HepG2 (cell line): Measurements from ENCODE around the gene TMEM256. TPM values are rescaled to one million over a fixed set of nuclear protein-coding genes. Genes with fewer than 3 reads are reported as not detected.

Source experiments
- ARNT2 ChIP-seq: sonication (generic); formaldehyde crosslinking; IDR thresholded peaks from 2 replicates; pipeline ENCODE4 v1.8.0; 2022; ENCODE audit warnings: mild to moderate bottlenecking, low read depth, missing genetic modification reagents, moderate library complexity
- ERF ChIP-seq: IDR thresholded peaks from 2 replicates; pipeline ENCODE4 v1.6.1; 2018; ENCODE audit warnings: missing biosample characterization, missing genetic modification reagents
- KDM6A ChIP-seq: IDR thresholded peaks from 2 replicates; pipeline ENCODE4 v1.6.1; 2016; ENCODE audit warnings: low read depth
- KLF6 ChIP-seq: IDR thresholded peaks from 2 replicates; pipeline ENCODE4 v1.8.0; 2016; ENCODE audit warnings: missing biosample characterization, missing genetic modification reagents
- RFXAP ChIP-seq: sonication (generic); formaldehyde crosslinking; IDR thresholded peaks from 2 replicates; pipeline ENCODE4 v1.4.0; 2020; ENCODE audit warnings: missing genetic modification reagents, borderline replicate concordance
- SMC3 ChIP-seq: IDR thresholded peaks from 2 replicates; pipeline ENCODE4 v1.6.1; 2011; ENCODE audit warnings: low read length, improper control_type of control experiment
- TAF15 ChIP-seq: fragments of 200-400 bp; formaldehyde crosslinking; IDR thresholded peaks from one replicate; pipeline ENCODE4 v1.6.1; 2018; ENCODE audit warnings: mild to moderate bottlenecking, low read depth, low read length; ENCODE audit not compliant: poor library complexity, severe bottlenecking
- ZNF329 ChIP-seq: sonication (generic); formaldehyde crosslinking; IDR thresholded peaks from 2 replicates; pipeline ENCODE4 v1.9.0; 2021; ENCODE audit warnings: low read depth, mild to moderate bottlenecking, missing genetic modification reagents
- ZNF670 ChIP-seq: sonication (generic); formaldehyde crosslinking; IDR thresholded peaks from 2 replicates; pipeline ENCODE4 v1.8.0; 2022; ENCODE audit warnings: mild to moderate bottlenecking, missing genetic modification reagents, borderline replicate concordance
- ZNF878 ChIP-seq: sonication (generic); formaldehyde crosslinking; IDR thresholded peaks from 2 replicates; pipeline ENCODE4 v1.8.1; 2023; ENCODE audit warnings: mild to moderate bottlenecking, missing genetic modification reagents, moderate library complexity
- ZNF883 ChIP-seq: sonication (generic); formaldehyde crosslinking; IDR thresholded peaks from 2 replicates; pipeline ENCODE4 v1.5.1; 2020; ENCODE audit warnings: mild to moderate bottlenecking, missing genetic modification reagents; ENCODE audit errors: not compliant biosample characterization
- polyA plus RNA-seq, 8 experiments: library from polyadenylated mRNA; depleted of rRNA in 3 of 8; stranded (reverse) in 7 of 8; unstranded in 1 of 8; fragments of >200 nt; fragmentation: Illumina TruSeq in 4 of 8; extraction: Trizol in 4 of 8; gene quantifications; 2 replicates each; pipeline versions ENCODE4 v1.2.1 to v1.2.3, GENCODE V29; 2011 to 2016; ENCODE audit warnings: low read depth in 4 of 8, missing spikeins in 1 of 8, mixed read lengths in 1 of 8; ENCODE audit not compliant: insufficient read depth in 1 of 8
- total RNA-seq, 5 experiments: library from RNA; depleted of rRNA; stranded (reverse); fragments of >200 nt; fragmentation: Illumina TruSeq; extraction: Trizol; gene quantifications; 2 replicates each; pipeline ENCODE4 v1.2.3, GENCODE V29; 2016; ENCODE audit warnings: low read depth in 1 of 5
- TF ChIP-seq, protein P1 (sequence below): sonication (generic); formaldehyde crosslinking; IDR thresholded peaks from 2 replicates; pipeline ENCODE4 v1.9.0; 2021; ENCODE audit warnings: missing genetic modification reagents, mild to moderate bottlenecking, borderline replicate concordance
- TF ChIP-seq, protein P2 (sequence below): sonication (generic); formaldehyde crosslinking; IDR thresholded peaks from 2 replicates; pipeline ENCODE4 v1.8.0; 2022; ENCODE audit warnings: mild to moderate bottlenecking, missing genetic modification reagents; ENCODE audit not compliant: insufficient replicate concordance
- TF ChIP-seq, protein P3 (sequence below): sonication (generic); formaldehyde crosslinking; IDR thresholded peaks from 2 replicates; pipeline ENCODE4 v1.8.0; 2022; ENCODE audit warnings: mild to moderate bottlenecking, missing genetic modification reagents, borderline replicate concordance
- TF ChIP-seq, protein P4 (sequence below): sonication (generic); formaldehyde crosslinking; IDR thresholded peaks from 2 replicates; pipeline ENCODE4 v1.4.0; 2020; ENCODE audit warnings: missing genetic modification reagents; ENCODE audit errors: not compliant biosample characterization
- TF ChIP-seq, protein P5 (sequence below): sonication (generic); formaldehyde crosslinking; IDR thresholded peaks from 2 replicates; pipeline ENCODE4 v1.4.0; 2020; ENCODE audit warnings: missing genetic modification reagents

Gene TMEM256
- total and polyA plus RNA-seq, 2 of the 13 experiments (the other 11 are each of a cell fraction or from before 2014, with no cell fraction given): 231 to 252 TPM

DNA sequence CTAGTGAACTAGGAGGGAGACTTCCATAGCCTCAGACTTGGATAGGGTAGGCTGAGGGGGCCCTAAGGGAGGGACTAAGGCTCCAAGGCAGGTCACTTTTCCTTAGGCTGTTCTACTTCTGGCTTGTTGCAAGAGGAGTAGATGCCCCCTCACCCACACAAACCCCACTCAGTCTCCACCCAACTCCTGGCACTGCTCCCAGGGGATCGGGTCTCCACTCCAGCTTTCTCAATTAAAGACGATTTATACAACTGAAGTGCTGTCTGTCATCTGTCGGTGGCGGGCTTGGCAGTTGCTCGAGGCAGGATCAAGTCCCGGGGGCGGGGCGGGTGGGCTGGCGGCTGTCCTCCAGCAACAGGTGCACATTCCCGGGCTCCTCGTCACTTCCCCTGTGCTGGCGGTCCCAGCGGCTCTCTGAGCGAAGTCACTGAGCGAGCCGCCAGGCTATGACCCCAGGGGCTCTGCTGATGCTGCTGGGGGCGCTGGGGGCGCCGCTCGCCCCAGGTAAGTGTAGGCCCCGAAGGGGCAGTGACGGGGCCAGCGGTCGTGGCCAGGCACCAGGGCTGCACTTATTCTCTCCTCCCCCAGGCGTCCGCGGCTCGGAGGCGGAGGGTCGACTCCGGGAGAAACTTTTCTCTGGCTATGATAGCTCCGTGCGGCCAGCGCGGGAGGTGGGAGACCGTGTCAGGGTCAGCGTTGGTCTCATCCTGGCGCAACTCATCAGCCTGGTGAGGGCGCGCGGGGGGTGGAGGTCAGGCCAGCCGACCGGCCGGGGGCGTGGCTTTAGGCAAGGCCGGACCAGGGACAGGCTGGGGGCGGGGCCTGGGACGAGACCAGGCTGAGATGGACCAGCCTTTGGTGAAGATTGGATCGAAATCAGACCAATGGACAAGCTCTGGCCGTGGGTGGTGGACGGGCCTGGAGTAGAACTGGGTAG is 41.1 kb upstream of the TMEM256 start, which contains the start of gene CHRNB1 (continued):
- TF ChIP-seq, protein P1, sequence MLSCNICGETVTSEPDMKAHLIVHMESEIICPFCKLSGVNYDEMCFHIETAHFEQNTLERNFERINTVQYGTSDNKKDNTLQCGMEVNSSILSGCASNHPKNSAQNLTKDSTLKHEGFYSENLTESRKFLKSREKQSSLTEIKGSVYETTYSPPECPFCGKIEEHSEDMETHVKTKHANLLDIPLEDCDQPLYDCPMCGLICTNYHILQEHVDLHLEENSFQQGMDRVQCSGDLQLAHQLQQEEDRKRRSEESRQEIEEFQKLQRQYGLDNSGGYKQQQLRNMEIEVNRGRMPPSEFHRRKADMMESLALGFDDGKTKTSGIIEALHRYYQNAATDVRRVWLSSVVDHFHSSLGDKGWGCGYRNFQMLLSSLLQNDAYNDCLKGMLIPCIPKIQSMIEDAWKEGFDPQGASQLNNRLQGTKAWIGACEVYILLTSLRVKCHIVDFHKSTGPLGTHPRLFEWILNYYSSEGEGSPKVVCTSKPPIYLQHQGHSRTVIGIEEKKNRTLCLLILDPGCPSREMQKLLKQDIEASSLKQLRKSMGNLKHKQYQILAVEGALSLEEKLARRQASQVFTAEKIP (CRISPR knock-in tag): no peak
- TF ChIP-seq ZNF329 (no peak), ERF (CRISPR knock-in tag) (no peak), ARNT2 (0 out of 2 replicates have a peak, but pooled peaks have one; percentile 29), RFXAP (no peak), SMC3 (no peak), TAF15 (no peak), ZNF670 (CRISPR knock-in tag) (peak; percentile 42; the same call in 1 of the 2 replicates), KLF6 (CRISPR knock-in tag) (0 out of 2 replicates have a peak, but pooled peaks have one; percentile 58), ZNF878 (no peak), ZNF883 (CRISPR knock-in tag) (no peak), KDM6A (CRISPR knock-in tag) (no peak)
- TF ChIP-seq, protein P2, sequence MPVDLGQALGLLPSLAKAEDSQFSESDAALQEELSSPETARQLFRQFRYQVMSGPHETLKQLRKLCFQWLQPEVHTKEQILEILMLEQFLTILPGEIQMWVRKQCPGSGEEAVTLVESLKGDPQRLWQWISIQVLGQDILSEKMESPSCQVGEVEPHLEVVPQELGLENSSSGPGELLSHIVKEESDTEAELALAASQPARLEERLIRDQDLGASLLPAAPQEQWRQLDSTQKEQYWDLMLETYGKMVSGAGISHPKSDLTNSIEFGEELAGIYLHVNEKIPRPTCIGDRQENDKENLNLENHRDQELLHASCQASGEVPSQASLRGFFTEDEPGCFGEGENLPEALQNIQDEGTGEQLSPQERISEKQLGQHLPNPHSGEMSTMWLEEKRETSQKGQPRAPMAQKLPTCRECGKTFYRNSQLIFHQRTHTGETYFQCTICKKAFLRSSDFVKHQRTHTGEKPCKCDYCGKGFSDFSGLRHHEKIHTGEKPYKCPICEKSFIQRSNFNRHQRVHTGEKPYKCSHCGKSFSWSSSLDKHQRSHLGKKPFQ (CRISPR knock-in tag): no peak
- TF ChIP-seq, protein P3, sequence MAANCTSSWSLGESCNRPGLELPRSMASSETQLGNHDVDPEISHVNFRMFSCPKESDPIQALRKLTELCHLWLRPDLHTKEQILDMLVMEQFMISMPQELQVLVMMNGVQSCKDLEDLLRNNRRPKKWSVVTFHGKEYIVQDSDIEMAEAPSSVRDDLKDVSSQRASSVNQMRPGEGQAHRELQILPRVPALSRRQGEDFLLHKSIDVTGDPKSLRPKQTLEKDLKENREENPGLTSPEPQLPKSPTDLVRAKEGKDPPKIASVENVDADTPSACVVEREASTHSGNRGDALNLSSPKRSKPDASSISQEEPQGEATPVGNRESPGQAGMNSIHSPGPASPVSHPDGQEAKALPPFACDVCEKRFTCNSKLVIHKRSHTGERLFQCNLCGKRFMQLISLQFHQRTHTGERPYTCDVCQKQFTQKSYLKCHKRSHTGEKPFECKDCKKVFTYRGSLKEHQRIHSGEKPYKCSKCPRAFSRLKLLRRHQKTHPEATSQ (CRISPR knock-in tag): no peak
- TF ChIP-seq, protein P4, sequence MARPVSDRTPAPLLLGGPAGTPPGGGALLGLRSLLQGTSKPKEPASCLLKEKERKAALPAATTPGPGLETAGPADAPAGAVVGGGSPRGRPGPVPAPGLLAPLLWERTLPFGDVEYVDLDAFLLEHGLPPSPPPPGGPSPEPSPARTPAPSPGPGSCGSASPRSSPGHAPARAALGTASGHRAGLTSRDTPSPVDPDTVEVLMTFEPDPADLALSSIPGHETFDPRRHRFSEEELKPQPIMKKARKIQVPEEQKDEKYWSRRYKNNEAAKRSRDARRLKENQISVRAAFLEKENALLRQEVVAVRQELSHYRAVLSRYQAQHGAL: no peak
- TF ChIP-seq, protein P5, sequence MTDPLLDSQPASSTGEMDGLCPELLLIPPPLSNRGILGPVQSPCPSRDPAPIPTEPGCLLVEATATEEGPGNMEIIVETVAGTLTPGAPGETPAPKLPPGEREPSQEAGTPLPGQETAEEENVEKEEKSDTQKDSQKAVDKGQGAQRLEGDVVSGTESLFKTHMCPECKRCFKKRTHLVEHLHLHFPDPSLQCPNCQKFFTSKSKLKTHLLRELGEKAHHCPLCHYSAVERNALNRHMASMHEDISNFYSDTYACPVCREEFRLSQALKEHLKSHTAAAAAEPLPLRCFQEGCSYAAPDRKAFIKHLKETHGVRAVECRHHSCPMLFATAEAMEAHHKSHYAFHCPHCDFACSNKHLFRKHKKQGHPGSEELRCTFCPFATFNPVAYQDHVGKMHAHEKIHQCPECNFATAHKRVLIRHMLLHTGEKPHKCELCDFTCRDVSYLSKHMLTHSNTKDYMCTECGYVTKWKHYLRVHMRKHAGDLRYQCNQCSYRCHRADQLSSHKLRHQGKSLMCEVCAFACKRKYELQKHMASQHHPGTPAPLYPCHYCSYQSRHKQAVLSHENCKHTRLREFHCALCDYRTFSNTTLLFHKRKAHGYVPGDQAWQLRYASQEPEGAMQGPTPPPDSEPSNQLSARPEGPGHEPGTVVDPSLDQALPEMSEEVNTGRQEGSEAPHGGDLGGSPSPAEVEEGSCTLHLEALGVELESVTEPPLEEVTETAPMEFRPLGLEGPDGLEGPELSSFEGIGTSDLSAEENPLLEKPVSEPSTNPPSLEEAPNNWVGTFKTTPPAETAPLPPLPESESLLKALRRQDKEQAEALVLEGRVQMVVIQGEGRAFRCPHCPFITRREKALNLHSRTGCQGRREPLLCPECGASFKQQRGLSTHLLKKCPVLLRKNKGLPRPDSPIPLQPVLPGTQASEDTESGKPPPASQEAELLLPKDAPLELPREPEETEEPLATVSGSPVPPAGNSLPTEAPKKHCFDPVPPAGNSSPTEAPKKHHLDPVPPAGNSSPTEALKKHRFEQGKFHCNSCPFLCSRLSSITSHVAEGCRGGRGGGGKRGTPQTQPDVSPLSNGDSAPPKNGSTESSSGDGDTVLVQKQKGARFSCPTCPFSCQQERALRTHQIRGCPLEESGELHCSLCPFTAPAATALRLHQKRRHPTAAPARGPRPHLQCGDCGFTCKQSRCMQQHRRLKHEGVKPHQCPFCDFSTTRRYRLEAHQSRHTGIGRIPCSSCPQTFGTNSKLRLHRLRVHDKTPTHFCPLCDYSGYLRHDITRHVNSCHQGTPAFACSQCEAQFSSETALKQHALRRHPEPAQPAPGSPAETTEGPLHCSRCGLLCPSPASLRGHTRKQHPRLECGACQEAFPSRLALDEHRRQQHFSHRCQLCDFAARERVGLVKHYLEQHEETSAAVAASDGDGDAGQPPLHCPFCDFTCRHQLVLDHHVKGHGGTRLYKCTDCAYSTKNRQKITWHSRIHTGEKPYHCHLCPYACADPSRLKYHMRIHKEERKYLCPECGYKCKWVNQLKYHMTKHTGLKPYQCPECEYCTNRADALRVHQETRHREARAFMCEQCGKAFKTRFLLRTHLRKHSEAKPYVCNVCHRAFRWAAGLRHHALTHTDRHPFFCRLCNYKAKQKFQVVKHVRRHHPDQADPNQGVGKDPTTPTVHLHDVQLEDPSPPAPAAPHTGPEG: no peak
